GM18861 (cell line): ENCODE measurements around the gene NPEPPS.
"Not testable (repeated sequence)": the region's sequence is repeated elsewhere in the genome, so short reads cannot be mapped to it uniquely, and the experiment has no call there.

ENCODE experiments used
- ATAC-seq: cut with Tn5 transposase; IDR thresholded peaks from one replicate; pipeline ENCODE4 v1.9.1; 2021; ENCODE audit not compliant: unreplicated experiment

NPEPPS gene

DNA sequence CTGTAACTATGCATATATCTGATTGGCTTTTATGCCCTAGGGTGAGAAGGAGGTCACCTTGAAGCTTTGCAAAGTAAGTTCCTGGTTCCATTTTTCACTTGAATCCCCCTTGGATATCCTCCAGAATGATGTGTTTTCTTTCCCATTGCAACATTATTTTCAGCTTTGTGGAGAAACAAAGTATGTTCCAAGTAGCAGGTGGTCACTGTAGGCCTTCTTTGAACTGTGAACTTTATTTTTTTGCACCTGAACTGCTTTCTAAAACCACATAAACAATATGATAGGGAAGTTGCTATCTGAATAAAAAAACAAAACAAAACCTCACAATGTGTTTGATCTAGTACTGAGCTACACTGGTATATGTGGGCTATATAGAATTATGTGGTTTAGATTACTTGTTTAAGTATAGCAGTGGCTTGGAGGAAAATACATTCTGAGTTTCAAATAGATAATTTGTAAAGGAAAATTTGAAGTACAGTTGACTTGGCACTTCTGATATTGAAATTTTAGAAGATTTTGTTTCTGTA is 29.7 kb downstream of the NPEPPS start:
- ATAC-seq = not testable (repeated sequence)

DNA sequence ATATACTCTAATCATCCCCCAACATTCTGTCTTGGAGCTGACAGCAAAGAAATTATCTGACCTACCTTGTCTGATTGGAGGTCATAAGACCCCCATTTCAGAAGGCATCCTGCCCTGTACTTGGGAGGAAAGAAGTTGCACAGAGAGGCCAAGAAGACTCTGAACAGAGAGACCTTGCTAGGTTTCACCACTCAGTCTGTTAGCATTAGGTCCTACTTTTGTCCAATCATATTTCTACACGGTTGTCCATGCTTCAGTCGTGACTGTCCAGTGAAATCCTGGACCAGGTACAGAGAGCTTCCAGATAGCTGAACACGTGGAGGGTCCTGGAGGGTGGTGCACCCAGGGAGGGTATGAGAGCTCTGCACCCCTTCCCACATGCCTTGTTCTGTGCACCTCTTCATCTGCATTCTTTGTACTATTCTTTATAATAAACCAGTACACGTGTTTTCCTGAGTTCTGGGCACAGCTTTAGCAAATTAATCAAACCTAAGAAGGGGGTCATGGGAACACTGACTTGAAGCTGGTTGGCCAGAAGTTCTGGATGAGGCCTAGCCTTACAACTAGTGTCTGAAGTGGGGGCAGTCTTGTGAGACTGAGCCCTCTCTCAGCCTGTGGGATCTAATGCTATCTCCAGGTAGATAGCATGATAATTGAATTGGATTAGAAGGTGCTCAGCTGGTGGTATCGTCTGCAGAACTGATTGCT is 30.9 kb downstream of the NPEPPS start:
- not testable (repeated sequence) for ATAC-seq

DNA sequence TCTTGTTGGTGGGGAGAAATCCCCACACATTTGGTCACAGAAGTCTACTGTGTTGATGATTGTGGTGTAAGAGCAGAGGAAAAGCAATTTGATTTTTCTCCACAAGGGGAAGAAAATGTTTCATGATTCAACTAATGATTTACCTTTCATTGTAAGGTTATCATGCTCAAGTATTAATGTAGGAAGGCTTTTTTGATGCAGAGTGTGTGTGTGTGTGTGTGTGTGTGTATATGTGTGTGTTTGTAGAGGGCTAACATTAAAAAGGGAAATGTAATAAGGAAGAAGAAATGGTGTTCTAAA is 31.4 kb downstream of the NPEPPS start:
- ATAC-seq = not testable (repeated sequence)

DNA sequence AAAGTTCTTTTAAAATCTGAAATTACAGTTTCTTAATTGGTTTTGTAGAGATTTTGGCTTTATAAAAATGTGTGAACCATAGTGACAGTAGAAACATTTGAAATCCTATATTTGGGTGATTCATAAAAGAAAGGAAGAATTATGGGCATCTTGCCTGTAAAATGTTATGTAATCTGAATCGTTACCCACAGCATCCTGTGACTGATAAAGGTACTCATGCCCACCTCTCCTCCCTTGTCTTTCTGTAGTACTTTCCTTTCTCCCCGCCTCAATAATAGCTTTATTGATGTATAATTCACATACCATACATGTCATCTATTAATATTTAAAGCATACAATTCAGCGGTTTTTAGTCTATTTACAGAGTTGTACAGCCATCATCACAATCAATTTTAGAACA is 36.4 kb downstream of the NPEPPS start:
- not testable (repeated sequence) for ATAC-seq

DNA sequence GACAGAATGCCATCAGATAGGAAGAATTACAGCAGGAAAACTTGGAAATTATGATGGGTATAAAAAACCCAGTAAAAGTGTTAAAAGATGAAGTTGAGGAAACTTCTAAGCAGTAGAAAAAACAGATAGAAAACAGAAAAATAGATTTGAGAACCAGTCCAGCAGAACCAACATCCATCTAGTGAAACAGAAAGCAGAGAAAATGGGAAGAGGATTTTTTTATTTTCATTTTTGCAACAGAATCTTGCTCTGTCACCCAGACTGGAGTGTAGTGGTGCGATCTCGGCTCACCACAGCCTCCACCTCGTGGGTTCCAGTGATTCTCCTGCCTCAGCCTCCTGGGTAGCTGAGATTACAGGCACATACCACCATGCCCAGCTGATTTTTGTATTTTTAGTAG is 41.7 kb downstream of the NPEPPS start:
- ATAC-seq = not testable (repeated sequence)

DNA sequence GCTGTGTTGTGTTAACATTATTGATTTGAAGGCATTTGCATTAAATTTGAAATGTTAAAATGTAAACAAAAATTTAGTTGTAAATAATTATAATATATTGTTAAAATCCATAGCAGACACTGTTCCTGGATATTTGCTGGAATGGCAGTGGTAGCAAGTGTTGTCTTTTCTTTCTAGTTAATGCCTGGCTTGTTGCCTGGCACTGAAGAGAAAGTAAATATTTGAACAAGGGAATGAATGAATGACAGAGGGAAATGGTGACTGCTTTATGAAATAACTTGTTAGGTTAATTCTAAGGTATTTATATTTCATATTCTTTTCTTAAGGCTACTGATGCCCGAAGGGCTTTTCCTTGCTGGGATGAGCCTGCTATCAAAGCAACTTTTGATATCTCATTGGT is 51.5 kb downstream of the NPEPPS start:
- not testable (repeated sequence) for ATAC-seq

DNA sequence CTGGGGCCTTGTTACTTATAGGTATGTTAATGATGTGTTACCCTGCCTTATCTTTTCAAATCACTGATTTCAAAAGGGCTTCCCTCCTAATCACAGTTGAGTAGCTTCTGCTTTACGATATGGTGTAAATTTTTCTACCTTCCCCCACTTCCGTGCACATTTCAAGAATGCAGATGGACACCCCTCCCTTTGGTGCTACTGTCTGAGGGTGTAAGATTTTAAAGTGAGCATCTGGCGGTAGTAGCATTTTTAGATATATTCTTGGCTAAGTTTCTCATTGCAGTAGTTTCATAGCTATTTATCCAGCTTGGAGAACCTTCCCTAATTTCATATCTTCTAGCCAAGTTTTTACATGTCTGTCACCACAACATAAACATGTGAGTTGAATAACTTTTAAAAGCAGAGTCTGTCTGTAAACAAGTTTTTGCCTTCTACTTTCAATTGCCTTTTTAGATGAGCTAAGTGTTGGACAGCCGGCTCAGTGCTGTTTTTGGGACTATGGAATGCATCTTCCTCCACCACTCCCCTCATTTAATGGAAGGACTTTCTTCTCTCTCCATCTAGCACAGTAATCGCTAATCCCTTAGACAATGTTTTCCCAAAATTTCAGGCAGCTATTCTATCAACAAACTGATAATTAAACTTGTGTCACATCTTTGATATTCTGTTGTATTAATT is 55.6 kb downstream of the NPEPPS start:
- not testable (repeated sequence) for ATAC-seq

DNA sequence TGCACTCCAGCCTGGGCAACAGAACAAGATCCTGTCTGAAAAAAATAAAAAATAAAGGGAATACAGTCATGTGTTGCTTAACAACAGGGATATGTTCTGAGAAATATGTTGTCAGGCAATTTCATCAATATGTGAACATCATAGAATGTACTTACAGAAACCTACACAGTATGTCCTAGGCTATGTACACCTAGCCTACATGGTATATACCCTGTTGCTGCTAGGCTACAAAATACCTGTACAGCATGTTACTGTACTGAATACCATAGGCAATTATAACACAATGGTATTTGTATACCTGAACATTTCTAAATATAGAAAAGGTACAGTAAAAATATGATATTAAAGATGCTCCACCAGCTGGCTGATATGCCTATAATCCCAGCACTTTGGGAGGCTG is 62.6 kb downstream of the NPEPPS start:
- ATAC-seq = not testable (repeated sequence)

DNA sequence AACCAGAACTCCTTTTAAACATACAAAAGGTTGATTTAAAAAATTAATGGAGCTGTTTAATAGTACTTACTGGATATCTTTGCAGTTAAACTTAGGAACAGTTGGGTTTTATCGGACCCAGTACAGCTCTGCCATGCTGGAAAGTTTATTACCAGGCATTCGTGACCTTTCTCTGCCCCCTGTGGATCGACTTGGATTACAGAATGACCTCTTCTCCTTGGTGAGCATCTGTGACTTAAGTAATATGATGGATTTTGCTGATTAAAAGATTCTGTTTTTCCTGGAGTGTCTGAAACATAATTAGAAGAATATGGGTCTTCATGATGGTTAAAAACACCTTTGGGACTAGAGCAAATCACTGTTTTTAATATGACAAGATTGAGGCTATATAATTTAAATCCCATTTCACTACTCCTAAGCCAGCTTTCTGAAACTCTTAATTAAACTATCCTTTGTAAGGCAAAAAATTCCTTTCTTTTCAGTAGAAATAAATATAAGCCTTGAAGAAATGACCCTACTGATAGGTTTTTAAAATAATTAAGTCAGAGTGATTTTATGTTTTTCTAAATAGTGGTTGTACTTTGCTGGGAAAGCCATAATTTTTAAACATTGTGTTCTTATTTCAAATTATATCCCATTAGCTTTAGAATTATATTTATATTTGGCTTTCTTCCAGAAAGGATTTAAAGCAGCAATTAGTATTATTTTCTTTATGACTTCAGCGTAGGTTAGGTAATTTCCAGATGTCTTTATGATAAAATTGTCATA is 73.1 kb downstream of the NPEPPS start:
- no peak for ATAC-seq

DNA sequence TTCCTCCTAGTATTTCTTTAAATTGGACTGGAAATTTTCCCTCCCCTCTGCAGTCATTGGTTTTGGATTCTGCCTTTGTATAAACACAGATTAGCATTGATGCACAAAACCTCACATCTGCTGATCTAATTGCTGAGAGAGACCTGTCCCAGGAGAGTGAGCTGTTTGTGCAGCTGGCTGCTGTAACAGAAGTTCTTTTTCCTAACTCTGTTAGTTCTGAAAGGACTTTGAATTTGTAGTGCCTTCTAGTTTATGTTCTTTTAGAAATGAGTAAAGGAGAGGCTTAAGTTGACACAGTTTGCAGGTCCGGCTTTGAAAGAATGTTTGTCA is 73.7 kb downstream of the NPEPPS start:
- no peak for ATAC-seq

DNA sequence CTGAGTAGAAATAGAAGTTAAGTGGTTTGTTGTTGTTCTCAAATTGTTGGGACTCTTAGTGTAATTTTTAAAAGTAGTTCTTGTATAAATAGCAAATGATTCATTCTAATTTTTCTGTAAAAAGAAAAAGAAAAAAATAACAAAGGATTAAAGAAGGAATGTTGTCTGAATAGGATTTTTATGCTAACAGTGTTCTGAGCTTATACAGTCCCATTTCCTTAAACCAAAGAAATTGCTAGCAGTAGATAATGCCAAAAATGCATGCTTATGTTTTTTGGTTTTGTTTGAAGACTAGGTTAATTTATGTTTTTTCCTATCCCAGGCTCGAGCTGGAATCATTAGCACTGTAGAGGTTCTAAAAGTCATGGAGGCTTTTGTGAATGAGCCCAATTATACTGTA is 74.1 kb downstream of the NPEPPS start:
- ATAC-seq = no peak

DNA sequence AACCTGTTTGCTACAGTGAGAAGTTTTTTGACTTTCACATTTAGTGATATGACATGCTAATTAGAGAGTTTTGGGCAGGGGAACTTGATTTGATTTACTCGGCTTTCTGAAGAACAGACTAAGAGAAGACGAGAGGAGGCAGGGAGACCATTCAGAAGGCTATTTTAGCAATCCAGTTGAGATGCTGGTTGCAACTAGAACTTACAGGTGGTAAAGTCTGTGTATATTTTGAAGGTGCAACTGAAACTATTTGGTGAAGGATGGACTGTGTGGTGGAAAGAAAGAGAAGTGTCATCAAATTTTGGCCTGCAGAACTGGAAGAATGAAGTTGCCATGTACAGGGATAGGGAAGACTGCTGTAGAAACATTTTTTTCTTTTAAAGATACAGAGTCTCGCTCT is 76.6 kb downstream of the NPEPPS start:
- no peak for ATAC-seq

DNA sequence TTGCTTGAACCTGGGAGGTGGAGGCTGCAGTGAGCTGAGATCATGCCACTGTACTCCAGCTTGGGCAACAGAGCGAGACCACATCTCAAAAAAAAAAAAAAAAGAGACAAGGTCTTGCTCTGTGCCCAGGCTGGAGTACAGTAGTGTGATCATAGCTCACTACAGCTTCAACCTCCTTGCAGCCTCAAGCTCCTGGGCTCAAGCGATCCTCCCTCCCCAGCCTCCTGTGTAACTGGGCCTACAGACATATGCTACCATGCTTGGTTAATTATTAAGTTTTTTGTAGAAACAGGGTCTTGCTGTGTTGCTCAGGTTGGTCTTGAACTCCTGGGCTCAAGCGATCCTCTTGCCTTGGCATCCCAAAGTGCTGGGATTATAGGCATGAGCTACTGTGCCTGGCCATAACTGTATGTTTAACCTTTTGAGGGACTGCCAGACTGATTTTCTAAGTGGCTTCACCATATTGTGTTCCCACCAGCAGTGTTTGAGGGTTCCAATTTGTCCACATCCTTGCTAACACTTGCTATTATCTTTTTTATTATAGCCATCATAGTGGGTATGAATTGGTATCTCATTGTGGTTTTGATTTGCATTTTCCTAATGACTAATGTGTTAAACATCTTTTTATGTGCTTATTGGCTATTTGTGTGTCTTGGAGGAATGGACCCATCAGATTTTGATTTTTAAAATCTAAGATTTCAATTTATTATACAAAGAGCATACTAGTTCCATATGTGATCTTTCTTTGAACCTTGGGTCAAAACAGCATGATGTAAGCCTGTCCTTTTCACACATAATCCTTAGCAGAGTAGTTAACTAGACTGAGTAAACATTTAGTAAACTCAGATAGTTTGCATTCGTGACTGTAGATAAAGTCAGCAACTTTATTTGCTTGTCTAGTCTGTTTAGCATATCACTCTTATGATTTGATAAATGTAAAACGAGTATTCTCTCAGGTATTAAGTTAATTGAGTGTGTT is 80.8 kb downstream of the NPEPPS start:
- no peak for ATAC-seq

DNA sequence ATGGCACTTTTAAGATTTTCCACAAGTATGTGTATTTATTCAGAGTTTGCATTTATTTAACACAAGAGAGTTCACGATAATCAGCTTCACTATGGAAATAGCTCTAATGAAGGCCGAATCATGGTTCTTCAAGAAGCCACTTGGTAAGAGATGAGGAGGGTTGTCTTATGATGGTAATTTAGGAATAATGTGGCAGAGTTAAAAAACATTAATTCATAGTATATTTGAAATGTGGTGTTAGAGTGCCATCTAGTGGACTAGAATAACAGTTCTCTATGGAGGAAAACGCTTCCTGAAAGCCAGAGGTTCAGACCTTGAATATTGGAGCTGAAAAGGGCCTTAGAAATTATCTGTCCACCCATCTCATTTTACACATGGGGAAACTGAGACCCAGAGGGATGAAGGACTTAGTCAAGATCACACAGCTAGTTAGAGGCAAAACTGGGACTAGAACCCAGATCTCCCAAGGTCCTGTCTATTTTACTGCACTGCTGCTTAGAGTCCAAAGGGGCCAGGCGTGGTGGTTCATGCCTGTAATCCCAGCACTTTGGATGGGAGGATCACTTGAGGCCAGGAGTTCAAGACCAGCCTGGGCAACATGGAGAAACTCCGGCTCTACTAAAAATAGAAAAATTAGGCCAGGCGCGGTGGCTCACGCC is 85.0 kb downstream of the NPEPPS start:
- no peak for ATAC-seq

DNA sequence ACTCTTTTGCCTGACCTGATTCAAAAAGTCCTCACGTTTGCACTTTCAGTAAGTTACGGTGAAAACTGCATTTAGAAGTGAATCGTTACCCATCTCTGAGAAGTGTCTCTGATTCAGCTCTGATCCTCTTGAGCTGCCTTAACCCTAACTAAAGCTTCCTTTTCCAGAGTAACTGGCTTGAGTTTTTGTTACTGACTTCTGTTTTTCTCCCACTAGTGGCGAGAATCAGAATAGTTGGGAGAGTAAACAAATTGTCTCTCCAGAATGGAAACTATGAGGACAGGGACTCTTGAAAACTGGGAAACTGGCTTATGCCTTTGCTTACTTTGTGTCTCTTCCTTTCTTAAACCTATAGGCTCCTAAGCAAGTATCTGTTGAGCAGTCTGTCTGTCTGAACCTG is 87.5 kb downstream of the NPEPPS start:
- ATAC-seq = no peak

DNA sequence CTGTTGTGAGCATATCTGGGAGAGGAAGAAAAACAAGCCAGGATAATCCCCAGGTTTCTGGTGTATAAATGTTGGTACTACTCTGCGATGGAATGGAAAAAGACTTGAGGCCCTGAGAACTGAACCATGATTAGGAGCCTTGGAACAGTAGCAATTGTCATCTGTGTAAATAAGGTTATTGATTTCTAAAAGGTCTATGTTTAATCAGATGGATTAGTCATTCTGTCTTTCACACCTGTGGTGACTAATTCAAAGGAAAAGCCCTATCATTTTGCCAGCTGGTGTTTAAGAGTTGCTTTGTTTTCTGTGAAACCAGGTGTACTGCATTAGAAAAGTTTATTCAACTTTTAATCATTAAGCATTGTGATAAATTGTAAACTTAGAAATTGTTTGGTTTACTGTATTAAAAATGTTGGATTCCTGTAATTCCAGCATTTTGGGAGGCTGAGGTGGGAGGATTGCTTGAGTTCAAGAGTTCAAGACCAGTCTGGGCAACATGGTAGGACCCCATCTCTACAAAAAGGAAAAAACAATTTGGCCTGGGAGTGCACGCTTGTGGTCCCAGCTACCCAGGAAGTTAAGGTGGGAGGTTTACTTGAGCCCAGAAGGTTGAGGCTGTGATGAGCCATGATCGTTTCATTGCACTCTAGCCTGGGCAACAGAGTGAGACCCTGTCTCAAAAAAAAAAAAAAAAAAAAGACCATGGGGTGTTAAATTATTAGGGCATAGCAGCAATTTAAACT is 89.8 kb downstream of the NPEPPS start:
- ATAC-seq = no peak

DNA sequence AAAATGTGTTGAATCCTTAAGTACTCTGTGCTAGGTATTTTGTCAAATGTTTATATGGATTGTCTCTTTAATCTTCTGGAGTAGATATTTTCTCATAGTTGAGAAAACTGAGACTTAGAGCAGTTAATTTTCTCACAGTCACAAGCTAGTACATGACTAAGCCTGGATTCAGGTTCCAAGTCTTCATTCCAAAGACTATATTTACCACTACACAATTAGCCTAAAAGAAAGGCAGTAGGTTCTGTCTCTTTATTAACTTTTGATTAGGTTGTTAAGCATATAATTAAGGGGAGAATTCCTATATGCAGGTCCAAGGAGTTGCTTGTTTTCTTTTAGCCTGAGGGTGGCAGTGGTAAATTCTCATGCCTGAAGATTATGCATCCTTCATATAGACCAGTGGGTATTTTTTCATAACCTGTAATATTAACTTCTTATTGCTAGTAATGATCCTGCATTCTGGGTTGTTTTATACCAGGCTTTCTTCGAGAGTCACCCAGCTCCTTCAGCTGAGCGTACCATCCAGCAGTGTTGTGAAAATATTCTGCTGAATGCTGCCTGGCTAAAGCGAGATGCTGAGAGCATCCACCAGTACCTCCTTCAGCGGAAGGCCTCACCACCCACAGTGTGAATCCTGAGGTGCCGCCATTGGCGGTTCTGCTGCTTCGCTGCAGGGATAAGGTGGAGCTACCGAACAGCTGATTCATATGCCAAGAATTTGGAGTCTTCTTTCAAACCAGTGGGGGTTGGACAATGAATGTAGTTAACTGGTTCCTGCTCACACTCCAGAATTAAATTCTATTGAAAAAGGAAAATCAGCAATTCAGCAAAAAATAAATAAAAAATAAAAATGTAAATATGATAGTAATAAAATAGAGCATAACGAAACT is 90.6 kb downstream of the NPEPPS start:
- ATAC-seq = no peak

DNA sequence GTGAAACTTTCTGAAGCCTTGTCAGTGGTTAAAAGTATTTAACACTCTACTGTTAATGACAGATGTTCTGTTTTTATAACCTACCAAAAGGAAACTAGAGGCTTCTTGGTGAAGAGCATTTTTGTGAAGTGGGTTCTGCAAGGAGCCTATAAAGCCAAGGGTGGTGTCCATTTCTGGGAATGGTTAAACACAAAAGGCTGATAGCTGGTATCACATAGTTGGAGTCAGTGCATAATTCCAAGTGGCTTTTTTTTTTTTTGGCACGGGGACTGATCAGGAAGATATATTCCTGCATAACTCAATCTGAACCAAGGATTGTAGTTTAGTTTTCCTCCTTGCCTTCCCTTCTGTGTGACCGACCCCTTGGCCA is 91.3 kb downstream of the NPEPPS start:
- no peak for ATAC-seq

DNA sequence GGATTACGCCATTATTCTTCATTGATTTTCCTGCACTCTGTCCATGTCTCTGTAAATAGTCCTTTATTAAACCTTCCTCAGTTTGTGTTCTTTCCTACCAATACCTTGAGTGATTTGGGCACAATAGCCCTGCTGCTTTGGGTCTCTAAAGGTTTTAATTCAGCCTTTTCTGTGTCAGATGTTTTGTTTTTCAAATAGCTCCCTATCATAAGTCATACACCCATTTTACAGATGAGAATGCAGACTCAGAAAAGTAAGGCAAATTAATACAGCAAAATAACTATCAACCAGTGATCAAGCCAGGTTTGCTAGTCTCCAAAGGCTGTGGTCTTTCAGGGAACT is 93.8 kb downstream of the NPEPPS start:
- no peak for ATAC-seq
